HepG2 (cell line): ENCODE measurements around the gene KCNC2. TPM values are rescaled to one million over a fixed set of nuclear protein-coding genes. Genes with fewer than 3 reads are reported as not detected.

Source experiments
- ATAC-seq: fragments of 200-7000 bp; cut with Tn5 transposase; 3 replicates; pipeline ENCODE4 v1.9.1; 2020; ENCODE audit warnings: mild to moderate bottlenecking, moderate library complexity
- BruUV-seq: library from RNA; stranded (reverse); fragments of 400-500 nt; replicated peaks from 2 replicates; lab custom pipeline; 2021; lab: Mats Ljungman, UMichigan
- CTCF ChIA-PET: fragments of 300-600 bp; formaldehyde crosslinking; extraction: SDS; loops from one replicate; lab custom pipeline; 2021; ENCODE audit warnings: low total read pairs, inconsistent platforms, low intra/inter-chr PET ratio; lab: Yijun Ruan, JAX
- POLR2A ChIA-PET: fragments of 350-600 bp; sonication (Branson Sonifier 250); formaldehyde crosslinking; loops from one replicate; lab custom pipeline; 2020; ENCODE audit warnings: antibody characterized with exemption, inconsistent platforms; lab: Yijun Ruan, JAX
- DNase-seq: peaks from one replicate; pipeline ENCODE4 v3.0.0-alpha.2; 2015; ENCODE audit warnings: low spot score
- FAIRE-seq: peaks from 3 replicates; lab custom pipeline; 2011; peaks lifted over from hg19 to GRCh38; lab: Jason Lieb, UNC
- H2AFZ ChIP-seq: one replicate; pipeline ENCODE4 v1.6.1; 2011; ENCODE audit warnings: low read length, inconsistent platforms
- H3K27ac ChIP-seq: fragments of 300-600 bp; 3 replicates; pipeline ENCODE4 v1.8.0; 2011; ENCODE audit warnings: mixed run types, mild to moderate bottlenecking, mixed read lengths, low read length, inconsistent platforms; ENCODE audit not compliant: insufficient read depth; ENCODE audit errors: extremely low read length
- H3K27me3 ChIP-seq, 2 experiments: fragments of 200-600 bp in 1 of 2; 2 replicates in 1 of 2; 3 replicates in 1 of 2; pipeline versions ENCODE4 v1.6.0 to v1.8.0; 2011; ENCODE audit warnings: low read length in 2 of 2, mild to moderate bottlenecking in 2 of 2, moderate library complexity in 2 of 2, inconsistent platforms in 1 of 2; ENCODE audit not compliant: insufficient read depth in 2 of 2, control insufficient read depth in 1 of 2
- H3K36me3 ChIP-seq, 2 experiments: fragments of 200-600 bp in 1 of 2; replicated peaks in 1 of 2; 2 replicates in 1 of 2; 3 replicates in 1 of 2; pipeline versions ENCODE4 v1.5.1 to v1.8.0; 2011; ENCODE audit warnings: low read length in 2 of 2, inconsistent platforms in 1 of 2; ENCODE audit not compliant: insufficient read depth in 2 of 2, control insufficient read depth in 1 of 2
- H3K4me1 ChIP-seq: 2 replicates; pipeline ENCODE4 v1.5.1; 2012; ENCODE audit warnings: low read length, inconsistent platforms; ENCODE audit not compliant: insufficient read depth
- H3K4me2 ChIP-seq: 2 replicates; pipeline ENCODE4 v1.6.0; 2011; ENCODE audit warnings: low read depth, low read length, inconsistent platforms
- H3K4me3 ChIP-seq, 3 experiments: fragments of 200-600 bp in 1 of 3; sonication (generic), shearing (Covaris generic) in 1 of 3; replicated peaks in 1 of 3; 2 replicates each; pipeline ENCODE4 v1.5.1; 2011 to 2016; ENCODE audit warnings: low read length in 3 of 3, inconsistent platforms in 2 of 3, low read depth in 2 of 3, mild to moderate bottlenecking in 2 of 3, control low read depth in 1 of 3, mixed read lengths in 1 of 3; ENCODE audit not compliant: insufficient read depth in 1 of 3
- H3K79me2 ChIP-seq: one replicate; pipeline ENCODE4 v1.6.1; 2011; ENCODE audit warnings: low read length, inconsistent platforms; ENCODE audit not compliant: insufficient read depth
- H3K9ac ChIP-seq: 2 replicates; pipeline ENCODE4 v1.6.0; 2011; ENCODE audit warnings: mild to moderate bottlenecking, low read depth, low read length, inconsistent platforms; ENCODE audit not compliant: insufficient read depth
- H3K9me3 ChIP-seq: 2 replicates; pipeline ENCODE4 v1.5.1; 2012; ENCODE audit warnings: mild to moderate bottlenecking, low read length
- H4K20me1 ChIP-seq: 2 replicates; pipeline ENCODE4 v1.6.0; 2011; ENCODE audit warnings: inconsistent platforms, mild to moderate bottlenecking, low read length, moderate library complexity; ENCODE audit not compliant: insufficient read depth
- GABPA ChIP-seq, 2 experiments: IDR thresholded peaks; 2 replicates each; pipeline ENCODE4 v1.6.1; 2011 to 2016; ENCODE audit warnings: low read depth in 2 of 2, low read length in 1 of 2, missing biosample characterization in 1 of 2, missing genetic modification characterization in 1 of 2
- HNRNPK ChIP-seq: fragments of 200-400 bp; formaldehyde crosslinking; IDR thresholded peaks from 2 replicates; pipeline ENCODE4 v1.6.1; 2018; ENCODE audit warnings: low read length, low read depth, moderate library complexity, mild to moderate bottlenecking; ENCODE audit not compliant: poor library complexity, severe bottlenecking
- KMT2A ChIP-seq: sonication (generic); formaldehyde crosslinking; IDR thresholded peaks from 2 replicates; pipeline ENCODE4 v1.4.0; 2020; ENCODE audit warnings: missing genetic modification reagents
- NFKB2 ChIP-seq: sonication (generic); formaldehyde crosslinking; IDR thresholded peaks from 2 replicates; pipeline ENCODE4 v1.4.0; 2020; ENCODE audit warnings: missing genetic modification reagents, borderline replicate concordance
- RELA ChIP-seq: sonication (generic); formaldehyde crosslinking; IDR thresholded peaks from 2 replicates; pipeline ENCODE4 v1.4.0; 2020; ENCODE audit warnings: missing genetic modification reagents
- SMC3 ChIP-seq: IDR thresholded peaks from 2 replicates; pipeline ENCODE4 v1.6.1; 2011; ENCODE audit warnings: low read length, improper control_type of control experiment
- TP53 ChIP-seq: sonication (generic); formaldehyde crosslinking; conservative IDR thresholded peaks from 2 replicates; pipeline ENCODE4 v1.4.0; 2020; ENCODE audit warnings: missing genetic modification reagents
- ZFP36L2 ChIP-seq: sonication (generic); formaldehyde crosslinking; IDR thresholded peaks from 2 replicates; pipeline ENCODE4 v1.4.0; 2020; ENCODE audit warnings: missing genetic modification reagents
- ZNF30 ChIP-seq: sonication (generic); formaldehyde crosslinking; IDR thresholded peaks from 2 replicates; pipeline ENCODE4 v1.5.0; 2020; ENCODE audit warnings: mild to moderate bottlenecking, missing genetic modification reagents
- ZNF350 ChIP-seq: sonication (generic); formaldehyde crosslinking; IDR thresholded peaks from 2 replicates; pipeline ENCODE4 v1.4.0; 2020; ENCODE audit warnings: mild to moderate bottlenecking, low read depth, missing genetic modification reagents, borderline replicate concordance
- WGBS: methylation state at CpG from one replicate; pipeline ENCODE4 v1.1.6; 2017; ENCODE audit warnings: low lambda C conversion rate; 5-methylcytosine and 5-hydroxymethylcytosine counted together
- in situ Hi-C: cut with HindIII; loops from 2 replicates; pipeline ENCODE4 v1.10.0; 2017; ENCODE audit warnings: low pct_unique_long_range_greater_than_20kb; ENCODE audit not compliant: extremely low pct_ligation_motif_present
- intact Hi-C: fragments of 100-400 bp; cut with micrococcal nuclease; formaldehyde crosslinking; loops from one replicate; pipeline ENCODE4 v1.10.0; 2022; ENCODE audit not compliant: unreplicated experiment
- polyA plus RNA-seq, 8 experiments: library from polyadenylated mRNA; depleted of rRNA in 3 of 8; stranded (reverse) in 7 of 8; unstranded in 1 of 8; fragments of >200 nt; fragmentation: Illumina TruSeq in 4 of 8; extraction: Trizol in 4 of 8; gene quantifications; 2 replicates each; pipeline versions ENCODE4 v1.2.1 to v1.2.3, GENCODE V29; 2011 to 2016; ENCODE audit warnings: low read depth in 4 of 8, missing spikeins in 1 of 8, mixed read lengths in 1 of 8; ENCODE audit not compliant: insufficient read depth in 1 of 8
- total RNA-seq, 5 experiments: library from RNA; depleted of rRNA; stranded (reverse); fragments of >200 nt; fragmentation: Illumina TruSeq; extraction: Trizol; gene quantifications; 2 replicates each; pipeline ENCODE4 v1.2.3, GENCODE V29; 2016; ENCODE audit warnings: low read depth in 1 of 5
- TF ChIP-seq, protein P1 (sequence below): sonication (generic); formaldehyde crosslinking; IDR thresholded peaks from 2 replicates; pipeline ENCODE4 v1.5.0; 2020; ENCODE audit warnings: mild to moderate bottlenecking, missing genetic modification reagents
- TF ChIP-seq, protein P2 (sequence below): sonication (generic); formaldehyde crosslinking; IDR thresholded peaks from 2 replicates; pipeline ENCODE4 v1.4.0; 2020; ENCODE audit warnings: mild to moderate bottlenecking, low read depth, missing genetic modification reagents
- TF ChIP-seq, protein P3 (sequence below): sonication (generic); formaldehyde crosslinking; IDR thresholded peaks from 2 replicates; pipeline ENCODE4 v1.5.0; 2020; ENCODE audit warnings: missing genetic modification reagents
- TF ChIP-seq, protein P4 (sequence below): IDR thresholded peaks from 2 replicates; pipeline ENCODE4 v1.6.1; 2016; ENCODE audit warnings: mild to moderate bottlenecking

KCNC2 gene
- total and polyA plus RNA-seq, 2 of the 13 experiments (the other 11 are each of a cell fraction or from before 2014, with no cell fraction given), result not detected

DNA sequence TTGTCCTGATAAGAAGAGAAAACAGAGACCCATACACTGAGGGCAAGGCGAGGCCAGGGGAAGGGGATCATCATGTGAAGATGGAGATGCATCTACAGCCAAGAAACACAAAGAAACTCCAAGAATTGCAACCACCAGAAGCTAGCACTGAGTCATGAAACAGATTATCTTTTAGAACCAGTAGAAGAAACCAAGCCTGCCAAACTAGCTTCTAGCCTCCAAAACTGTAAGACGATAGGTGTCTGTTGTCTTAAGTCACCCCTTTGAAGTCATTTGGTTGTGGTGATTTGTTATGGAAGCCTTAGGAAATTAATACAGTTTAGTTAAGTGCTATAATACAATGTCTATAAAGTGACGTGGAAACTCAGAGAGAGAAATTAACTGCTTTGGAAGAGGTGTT, 15.4 kb downstream of the KCNC2 start:
- Histone ChIP-seq H3K27me3 (no peaks in the 10 kb centered on the region), H3K27ac (no peak overlapping the region), H3K4me2 (no peak overlapping the region), H3K4me1 (no peaks in the 10 kb centered on the region), H3K9me3 (no peaks in the 10 kb centered on the region), H3K9ac (no peak overlapping the region), H3K36me3 (no peaks in the 10 kb centered on the region), H4K20me1 (no peaks in the 10 kb centered on the region), H3K4me3 (no peak overlapping the region), H3K79me2 (no peaks in the 10 kb centered on the region), H2AFZ (no peak overlapping the region)
- ChIA-PET CTCF (no interaction called here), POLR2A (no interaction called here)
- in situ Hi-C loops (no loop called here), intact Hi-C loops (no loop called here)
- ATAC-seq, result no peak
- FAIRE-seq, result no peak
- no peak for DNase-seq
- TF ChIP-seq GABPA (IDR thresholded peaks at IDR 0.05; ENCODE audit: low read depth, low read length) (no peak), GABPA (CRISPR knock-in tag; IDR thresholded peaks at IDR 0.05; ENCODE audit: low read depth) (no peak), TP53 (CRISPR knock-in tag) (no peak), KMT2A (CRISPR knock-in tag) (no peak)
- TF ChIP-seq, protein P1, sequence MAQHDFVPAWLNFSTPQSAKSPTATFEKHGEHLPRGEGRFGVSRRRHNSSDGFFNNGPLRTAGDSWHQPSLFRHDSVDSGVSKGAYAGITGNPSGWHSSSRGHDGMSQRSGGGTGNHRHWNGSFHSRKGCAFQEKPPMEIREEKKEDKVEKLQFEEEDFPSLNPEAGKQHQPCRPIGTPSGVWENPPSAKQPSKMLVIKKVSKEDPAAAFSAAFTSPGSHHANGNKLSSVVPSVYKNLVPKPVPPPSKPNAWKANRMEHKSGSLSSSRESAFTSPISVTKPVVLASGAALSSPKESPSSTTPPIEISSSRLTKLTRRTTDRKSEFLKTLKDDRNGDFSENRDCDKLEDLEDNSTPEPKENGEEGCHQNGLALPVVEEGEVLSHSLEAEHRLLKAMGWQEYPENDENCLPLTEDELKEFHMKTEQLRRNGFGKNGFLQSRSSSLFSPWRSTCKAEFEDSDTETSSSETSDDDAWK (CRISPR knock-in tag), result no peak
- 0% methylated on average over 3 of the region's 3 CpGs for WGBS
- no TSS peak for BruUV-seq

DNA sequence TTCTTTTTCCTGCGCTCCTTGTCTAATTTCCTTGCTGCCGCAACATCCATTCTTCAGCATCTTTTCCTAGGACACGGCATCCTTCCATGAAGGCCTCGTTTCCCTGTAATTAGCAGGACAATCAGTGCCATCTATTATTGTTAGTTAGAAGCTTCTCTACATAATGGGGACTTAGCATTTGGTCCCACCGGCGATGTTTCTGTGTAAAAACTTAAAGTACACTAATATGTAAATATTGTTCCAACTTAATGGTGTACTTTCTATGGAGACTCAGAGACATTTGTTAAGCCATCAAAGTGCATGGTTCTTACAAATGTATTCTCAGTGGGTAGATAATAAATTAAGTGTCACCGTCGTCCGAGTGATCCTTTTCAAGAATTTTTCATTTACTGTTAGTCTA, 17.4 kb downstream of the KCNC2 start:
- POLR2A ChIA-PET, result no interaction called here
- TF ChIP-seq ZNF30 (CRISPR knock-in tag) (no peak), HNRNPK (no peak), ZNF350 (no peak), NFKB2 (CRISPR knock-in tag) (no peak), ZFP36L2 (CRISPR knock-in tag) (no peak), SMC3 (no peak), RELA (no peak)
- TF ChIP-seq, protein P2, sequence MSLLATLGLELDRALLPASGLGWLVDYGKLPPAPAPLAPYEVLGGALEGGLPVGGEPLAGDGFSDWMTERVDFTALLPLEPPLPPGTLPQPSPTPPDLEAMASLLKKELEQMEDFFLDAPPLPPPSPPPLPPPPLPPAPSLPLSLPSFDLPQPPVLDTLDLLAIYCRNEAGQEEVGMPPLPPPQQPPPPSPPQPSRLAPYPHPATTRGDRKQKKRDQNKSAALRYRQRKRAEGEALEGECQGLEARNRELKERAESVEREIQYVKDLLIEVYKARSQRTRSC (CRISPR knock-in tag), result no peak
- TF ChIP-seq, protein P3, sequence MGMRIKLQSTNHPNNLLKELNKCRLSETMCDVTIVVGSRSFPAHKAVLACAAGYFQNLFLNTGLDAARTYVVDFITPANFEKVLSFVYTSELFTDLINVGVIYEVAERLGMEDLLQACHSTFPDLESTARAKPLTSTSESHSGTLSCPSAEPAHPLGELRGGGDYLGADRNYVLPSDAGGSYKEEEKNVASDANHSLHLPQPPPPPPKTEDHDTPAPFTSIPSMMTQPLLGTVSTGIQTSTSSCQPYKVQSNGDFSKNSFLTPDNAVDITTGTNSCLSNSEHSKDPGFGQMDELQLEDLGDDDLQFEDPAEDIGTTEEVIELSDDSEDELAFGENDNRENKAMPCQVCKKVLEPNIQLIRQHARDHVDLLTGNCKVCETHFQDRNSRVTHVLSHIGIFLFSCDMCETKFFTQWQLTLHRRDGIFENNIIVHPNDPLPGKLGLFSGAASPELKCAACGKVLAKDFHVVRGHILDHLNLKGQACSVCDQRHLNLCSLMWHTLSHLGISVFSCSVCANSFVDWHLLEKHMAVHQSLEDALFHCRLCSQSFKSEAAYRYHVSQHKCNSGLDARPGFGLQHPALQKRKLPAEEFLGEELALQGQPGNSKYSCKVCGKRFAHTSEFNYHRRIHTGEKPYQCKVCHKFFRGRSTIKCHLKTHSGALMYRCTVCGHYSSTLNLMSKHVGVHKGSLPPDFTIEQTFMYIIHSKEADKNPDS, result no peak
- TF ChIP-seq, protein P4, sequence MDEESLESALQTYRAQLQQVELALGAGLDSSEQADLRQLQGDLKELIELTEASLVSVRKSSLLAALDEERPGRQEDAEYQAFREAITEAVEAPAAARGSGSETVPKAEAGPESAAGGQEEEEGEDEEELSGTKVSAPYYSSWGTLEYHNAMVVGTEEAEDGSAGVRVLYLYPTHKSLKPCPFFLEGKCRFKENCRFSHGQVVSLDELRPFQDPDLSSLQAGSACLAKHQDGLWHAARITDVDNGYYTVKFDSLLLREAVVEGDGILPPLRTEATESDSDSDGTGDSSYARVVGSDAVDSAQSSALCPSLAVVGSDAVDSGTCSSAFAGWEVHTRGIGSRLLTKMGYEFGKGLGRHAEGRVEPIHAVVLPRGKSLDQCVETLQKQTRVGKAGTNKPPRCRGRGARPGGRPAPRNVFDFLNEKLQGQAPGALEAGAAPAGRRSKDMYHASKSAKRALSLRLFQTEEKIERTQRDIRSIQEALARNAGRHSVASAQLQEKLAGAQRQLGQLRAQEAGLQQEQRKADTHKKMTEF, result no peak

More for the DNA sequence above, 17.4 kb downstream of the KCNC2 start:
- Histone ChIP-seq H3K79me2 (no peaks in the 10 kb centered on the region), H3K9me3 (no peaks in the 10 kb centered on the region), H4K20me1 (no peaks in the 10 kb centered on the region), H3K4me3 (no peak overlapping the region), H3K4me2 (no peak overlapping the region), H3K9ac (no peak overlapping the region), H3K27me3 (no peaks in the 10 kb centered on the region), H2AFZ (no peak overlapping the region), H3K4me1 (no peaks in the 10 kb centered on the region), H3K36me3 (no peaks in the 10 kb centered on the region), H3K27ac (no peak overlapping the region)
- WGBS, result 30% methylated on average over 9 of the region's 9 CpGs
- CTCF ChIA-PET, result no interaction called here
- intact Hi-C loops, result no loop called here
- FAIRE-seq (no peak), DNase-seq (no peak), ATAC-seq (no peak)
- in situ Hi-C loops, result no loop called here
- no TSS peak for BruUV-seq
